DMS79 treated with DMSO at 0.1 percent for 48 hours (cell line): ENCODE measurements around the gene TRPM2.

Source experiments
- DNase-seq: peaks from one replicate; lab custom pipeline; 2025; lab: John Stamatoyannopoulos, UW

TRPM2 gene

GRCh38 chr21:44431300-44431699 is 77.9 kb downstream of the TRPM2 start:
- no peak for DNase-seq

GRCh38 chr21:44432841-44433790 is 79.7 kb downstream of the TRPM2 start:
- DNase-seq: no peak

- no peak for DNase-seq
Observed at GRCh38 chr21:44433791-44434567, 80.6 kb downstream of the TRPM2 start.

GRCh38 chr21:44434568-44434925 is 81.1 kb downstream of the TRPM2 start:
- DNase-seq: no peak

GRCh38 chr21:44434936-44435635 is 81.7 kb downstream of the TRPM2 start:
- no peak for DNase-seq

GRCh38 chr21:44436111-44436611 is 82.7 kb downstream of the TRPM2 start:
- no peak for DNase-seq

- no peak for DNase-seq
Observed at GRCh38 chr21:44436958-44437357, 83.5 kb downstream of the TRPM2 start.

- no peak for DNase-seq
Observed at GRCh38 chr21:44437371-44437695, 83.9 kb downstream of the TRPM2 start.

- no peak for DNase-seq
Observed at GRCh38 chr21:44437696-44438431, 84.4 kb downstream of the TRPM2 start.

GRCh38 chr21:44438531-44439210 is 85.2 kb downstream of the TRPM2 start:
- no peak for DNase-seq

GRCh38 chr21:44439211-44439600 is 85.8 kb downstream of the TRPM2 start:
- no peak for DNase-seq

- no peak for DNase-seq
Observed at GRCh38 chr21:44440241-44441040, 87.0 kb downstream of the TRPM2 start.

- no peak for DNase-seq
Observed at GRCh38 chr21:44441041-44441400, 87.6 kb downstream of the TRPM2 start.

- DNase-seq: no peak
Observed at GRCh38 chr21:44441581-44442265, 88.3 kb downstream of the TRPM2 start.

GRCh38 chr21:44442266-44443125 is 89.1 kb downstream of the TRPM2 start:
- no peak for DNase-seq

- DNase-seq: no peak
Observed at GRCh38 chr21:44443291-44443890, 90.0 kb downstream of the TRPM2 start.

GRCh38 chr21:44443891-44444285 is 90.5 kb downstream of the TRPM2 start:
- DNase-seq: no peak

- DNase-seq: no peak
Observed at GRCh38 chr21:44444286-44444931, 91.0 kb downstream of the TRPM2 start.
